Measurements from ENCODE around the gene TCF4. TPM values are rescaled to one million over a fixed set of nuclear protein-coding genes. Genes with fewer than 3 reads are reported as not detected.

TCF4 gene
- total RNA-seq, 1 experiment from 2014 or later, result 143 TPM

GRCh38 chr18:55228191-55228590, 359.8 kb downstream of the TCF4 start:
- Histone ChIP-seq H3K27me3 (replicated peaks; ENCODE audit: insufficient read depth, low read depth, low read length, poor library complexity) (no peaks in the 10 kb centered on the region), H3K4me1 (ENCODE audit: insufficient read depth, low read length, poor library complexity, severe bottlenecking) (peaks cover 4% of the 10 kb centered on the region), H3K27ac (ENCODE audit: low read depth, low read length, poor library complexity, severe bottlenecking) (no peak overlapping the region), H3K4me3 (ENCODE audit: low read depth, low read length, poor library complexity, severe bottlenecking) (no peak overlapping the region), H3K36me3 (ENCODE audit: insufficient read depth, low read length, poor library complexity, severe bottlenecking) (peaks cover 65% of the 10 kb centered on the region), H3K9me3 (ENCODE audit: low read depth, low read length, poor library complexity, severe bottlenecking) (no peaks in the 10 kb centered on the region)
- TF ChIP-seq EZH2 (IDR thresholded peaks at IDR 0.05; ENCODE audit: borderline replicate concordance, low read depth, low read length, poor library complexity, severe bottlenecking) (no peak), CTCF (conservative IDR thresholded peaks at IDR 0.05; ENCODE audit: low read depth, low read length) (no peak)
- CTCF ChIA-PET, result no interaction called here
- intact Hi-C loops (cut with micrococcal nuclease; ENCODE audit: unreplicated experiment), result no loop called here
- BruUV-seq (replicated peaks), result no TSS peak
- POLR2A ChIA-PET (ENCODE audit: low non-redundant PET), result no interaction called here
- no peak for DNase-seq (ENCODE audit: low spot score)

- ChIA-PET POLR2A (ENCODE audit: low non-redundant PET) (no interaction called here), CTCF (no interaction called here)
- Histone ChIP-seq H3K27me3 (replicated peaks; ENCODE audit: insufficient read depth, low read depth, low read length, poor library complexity) (no peaks in the 10 kb centered on the region), H3K36me3 (ENCODE audit: insufficient read depth, low read length, poor library complexity, severe bottlenecking) (peaks cover 61% of the 10 kb centered on the region), H3K4me3 (ENCODE audit: low read depth, low read length, poor library complexity, severe bottlenecking) (no peak overlapping the region), H3K4me1 (ENCODE audit: insufficient read depth, low read length, poor library complexity, severe bottlenecking) (peaks cover 4% of the 10 kb centered on the region), H3K27ac (ENCODE audit: low read depth, low read length, poor library complexity, severe bottlenecking) (no peak overlapping the region), H3K9me3 (ENCODE audit: low read depth, low read length, poor library complexity, severe bottlenecking) (no peaks in the 10 kb centered on the region)
- BruUV-seq (replicated peaks), result TSS peak; percentile 12
- intact Hi-C loops (cut with micrococcal nuclease; ENCODE audit: unreplicated experiment), result no loop called here
- DNase-seq (ENCODE audit: low spot score), result no peak
- TF ChIP-seq CTCF (conservative IDR thresholded peaks at IDR 0.05; ENCODE audit: low read depth, low read length) (no peak), EZH2 (IDR thresholded peaks at IDR 0.05; ENCODE audit: borderline replicate concordance, low read depth, low read length, poor library complexity, severe bottlenecking) (no peak)
Observed at GRCh38 chr18:55227771-55228170, 360.2 kb downstream of the TCF4 start.

GRCh38 chr18:55226044-55226443, 361.9 kb downstream of the TCF4 start:
- ChIA-PET CTCF (no interaction called here), POLR2A (ENCODE audit: low non-redundant PET) (interaction anchor here (0.6 kb wide), 1 partner anchor 551 kb away, joined by 3 read pairs; no protein-coding TSS in a partner anchor)
- TF ChIP-seq CTCF (conservative IDR thresholded peaks at IDR 0.05; ENCODE audit: low read depth, low read length) (no peak), EZH2 (IDR thresholded peaks at IDR 0.05; ENCODE audit: borderline replicate concordance, low read depth, low read length, poor library complexity, severe bottlenecking) (no peak)
- DNase-seq (ENCODE audit: low spot score), result no peak
- Histone ChIP-seq H3K4me1 (ENCODE audit: insufficient read depth, low read length, poor library complexity, severe bottlenecking) (peaks cover 4% of the 10 kb centered on the region), H3K27ac (ENCODE audit: low read depth, low read length, poor library complexity, severe bottlenecking) (no peak overlapping the region), H3K36me3 (ENCODE audit: insufficient read depth, low read length, poor library complexity, severe bottlenecking) (peaks cover 44% of the 10 kb centered on the region), H3K4me3 (ENCODE audit: low read depth, low read length, poor library complexity, severe bottlenecking) (no peak overlapping the region), H3K27me3 (replicated peaks; ENCODE audit: insufficient read depth, low read depth, low read length, poor library complexity) (no peaks in the 10 kb centered on the region), H3K9me3 (ENCODE audit: low read depth, low read length, poor library complexity, severe bottlenecking) (no peaks in the 10 kb centered on the region)
- BruUV-seq (replicated peaks), result no TSS peak
- intact Hi-C loops (cut with micrococcal nuclease; ENCODE audit: unreplicated experiment), result no loop called here

Data from A673 (cell line).